Measurements from ENCODE around the gene COQ8B.

The COQ8B gene

GRCh38 chr19:40693150-40693788 is 23.4 kb downstream of the COQ8B start:
- DNase-seq (ENCODE audit: extremely low read depth in 1 of 2, low read depth in 1 of 2) = no peak

- DNase-seq (ENCODE audit: extremely low read depth in 1 of 2, low read depth in 1 of 2) = no peak
Observed at GRCh38 chr19:40692212-40692551, 24.5 kb downstream of the COQ8B start.

GRCh38 chr19:40691421-40692211 is 25.1 kb downstream of the COQ8B start:
- no peak for DNase-seq (ENCODE audit: extremely low read depth in 1 of 2, low read depth in 1 of 2)

GRCh38 chr19:40690693-40691420 is 25.8 kb downstream of the COQ8B start:
- DNase-seq (ENCODE audit: extremely low read depth in 1 of 2, low read depth in 1 of 2) = peak; percentile 75 to 77

- DNase-seq (ENCODE audit: extremely low read depth in 1 of 2, low read depth in 1 of 2) = no peak
Observed at GRCh38 chr19:40690050-40690692, 26.5 kb downstream of the COQ8B start, which contains the start of gene NUMBL. Gene NUMBL, minus strand, starts transcription at chr19:40690651. Its CDS starts 168 bp downstream, at chr19:40690483.

GRCh38 chr19:40689339-40690049 is 27.2 kb downstream of the COQ8B start:
- DNase-seq (ENCODE audit: extremely low read depth in 1 of 2, low read depth in 1 of 2) = no peak

- DNase-seq (ENCODE audit: extremely low read depth in 1 of 2, low read depth in 1 of 2) = no peak
Observed at GRCh38 chr19:40688987-40689338, 27.7 kb downstream of the COQ8B start.

- no peak for DNase-seq (ENCODE audit: extremely low read depth in 1 of 2, low read depth in 1 of 2)
Observed at GRCh38 chr19:40688309-40688708, 28.4 kb downstream of the COQ8B start.

- no peak for DNase-seq (ENCODE audit: extremely low read depth in 1 of 2, low read depth in 1 of 2)
Observed at GRCh38 chr19:40687525-40688016, 29.1 kb downstream of the COQ8B start.

- no peak for DNase-seq (ENCODE audit: extremely low read depth in 1 of 2, low read depth in 1 of 2)
Observed at GRCh38 chr19:40686882-40687524, 29.7 kb downstream of the COQ8B start.

- no peak for DNase-seq (ENCODE audit: extremely low read depth in 1 of 2, low read depth in 1 of 2)
Observed at GRCh38 chr19:40685563-40685962, 31.1 kb downstream of the COQ8B start.

- no peak for DNase-seq (ENCODE audit: extremely low read depth in 1 of 2, low read depth in 1 of 2)
Observed at GRCh38 chr19:40685016-40685526, 31.6 kb downstream of the COQ8B start.

GRCh38 chr19:40684280-40684679 is 32.4 kb downstream of the COQ8B start:
- DNase-seq (ENCODE audit: extremely low read depth in 1 of 2, low read depth in 1 of 2) = no peak

GRCh38 chr19:40683437-40683836 is 33.2 kb downstream of the COQ8B start:
- no peak for DNase-seq (ENCODE audit: extremely low read depth in 1 of 2, low read depth in 1 of 2)

GRCh38 chr19:40682431-40682964 is 34.2 kb downstream of the COQ8B start:
- DNase-seq (ENCODE audit: extremely low read depth in 1 of 2, low read depth in 1 of 2) = no peak

GRCh38 chr19:40681039-40681438 is 35.6 kb downstream of the COQ8B start:
- DNase-seq (ENCODE audit: extremely low read depth in 1 of 2, low read depth in 1 of 2) = no peak

- no peak for DNase-seq (ENCODE audit: extremely low read depth in 1 of 2, low read depth in 1 of 2)
Observed at GRCh38 chr19:40677156-40677555, 39.5 kb downstream of the COQ8B start.

- DNase-seq (ENCODE audit: extremely low read depth in 1 of 2, low read depth in 1 of 2) = no peak
Observed at GRCh38 chr19:40674291-40674690, 42.4 kb downstream of the COQ8B start.

- DNase-seq (ENCODE audit: extremely low read depth in 1 of 2, low read depth in 1 of 2) = no peak
Observed at GRCh38 chr19:40673397-40673796, 43.3 kb downstream of the COQ8B start.

Data from stimulated activated CD8-positive, alpha-beta memory T cell treated with anti-CD3 and anti-CD28 coated beads, Interleukin-7, amount 100 ng/mL, for 48 hours (primary cell).